Cerebellar nuclear complex (tissue), 1 donor: ENCODE data around the gene SARS1.

Experiments used
- DNase-seq, 2 experiments: peaks; one replicate each; lab custom pipeline; 2025; lab: John Stamatoyannopoulos, UW

Gene SARS1

DNA sequence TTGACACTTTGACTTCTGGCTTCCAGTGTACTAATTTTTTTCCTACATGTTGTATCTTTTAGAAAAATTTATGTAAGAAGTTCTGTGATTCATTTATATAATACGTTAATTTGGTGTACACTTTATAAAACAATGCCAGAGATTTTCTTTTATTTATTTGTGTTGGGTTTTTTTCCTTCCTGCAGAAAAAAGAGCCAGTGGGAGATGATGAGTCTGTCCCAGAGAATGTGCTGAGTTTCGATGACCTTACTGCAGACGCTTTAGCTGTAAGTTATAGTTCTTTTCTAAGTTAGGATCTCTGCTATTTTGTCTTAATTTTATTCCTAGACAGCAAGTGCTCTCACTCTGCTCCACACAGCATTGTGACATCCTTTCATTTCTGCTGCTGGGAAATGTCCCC, 14.4 kb downstream of the SARS1 start:
- no peak for DNase-seq

DNA sequence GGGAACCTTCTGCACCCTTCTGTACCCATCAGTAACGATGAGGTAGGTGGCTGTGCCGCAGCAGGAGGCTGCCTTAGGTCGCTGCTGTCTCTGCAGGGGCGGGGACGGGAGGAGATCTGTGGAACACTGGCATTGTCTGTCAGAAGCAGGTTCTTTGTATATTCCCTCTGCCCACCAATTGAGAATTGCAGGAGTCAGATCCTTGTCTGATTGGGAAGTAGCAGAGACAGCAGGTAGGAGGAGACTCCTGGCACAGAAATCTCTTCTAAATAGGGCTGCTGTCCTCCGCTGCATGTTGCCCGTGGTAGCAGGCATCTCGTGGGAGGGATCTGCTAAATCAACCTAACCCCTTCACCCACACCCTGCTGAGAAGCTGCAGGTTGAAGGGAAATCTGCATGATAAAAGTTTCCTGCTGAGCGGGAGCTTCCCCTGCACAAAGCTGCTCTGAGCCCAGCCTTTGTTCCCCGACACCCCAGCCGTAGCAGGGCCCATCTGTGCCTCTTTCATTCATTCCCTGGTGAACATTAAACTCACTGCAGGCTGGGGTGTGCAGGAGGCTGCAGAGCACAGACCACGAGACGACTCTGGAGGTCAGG, 15.9 kb downstream of the SARS1 start:
- no peak for DNase-seq

DNA sequence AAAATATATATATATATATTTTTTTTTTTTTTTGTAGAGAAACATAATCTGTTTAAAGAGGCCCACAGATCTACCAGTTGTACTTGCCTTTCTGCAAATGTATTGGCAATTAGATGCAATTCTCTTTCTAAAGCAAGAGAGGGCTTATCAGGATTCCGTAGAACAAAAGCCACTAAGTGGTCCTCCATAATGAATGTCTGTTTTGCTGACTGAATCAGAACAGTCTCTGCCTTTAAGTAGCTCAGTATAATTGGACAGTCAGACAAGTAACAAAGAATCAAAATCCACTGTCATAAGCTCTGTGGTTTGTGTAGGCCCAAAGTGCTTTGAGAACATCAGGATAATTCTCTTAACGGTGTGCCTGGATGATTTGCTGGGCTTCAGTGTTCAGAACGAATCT, 17.3 kb downstream of the SARS1 start:
- no peak for DNase-seq

DNA sequence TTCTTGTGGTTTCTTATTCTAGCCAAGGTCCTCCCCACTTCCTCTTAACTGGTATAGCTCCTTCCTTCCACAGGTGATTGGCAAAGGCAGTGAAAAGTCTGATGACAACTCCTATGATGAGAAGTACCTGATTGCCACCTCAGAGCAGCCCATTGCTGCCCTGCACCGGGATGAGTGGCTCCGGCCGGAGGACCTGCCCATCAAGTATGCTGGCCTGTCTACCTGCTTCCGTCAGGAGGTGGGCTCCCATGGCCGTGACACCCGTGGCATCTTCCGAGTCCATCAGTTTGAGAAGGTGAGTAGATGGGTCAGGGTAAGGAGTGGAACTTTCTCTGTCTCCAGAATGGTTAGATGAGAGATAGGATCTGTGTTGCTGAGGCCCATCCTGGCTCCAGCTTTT, 21.4 kb downstream of the SARS1 start:
- no peak for DNase-seq

DNA sequence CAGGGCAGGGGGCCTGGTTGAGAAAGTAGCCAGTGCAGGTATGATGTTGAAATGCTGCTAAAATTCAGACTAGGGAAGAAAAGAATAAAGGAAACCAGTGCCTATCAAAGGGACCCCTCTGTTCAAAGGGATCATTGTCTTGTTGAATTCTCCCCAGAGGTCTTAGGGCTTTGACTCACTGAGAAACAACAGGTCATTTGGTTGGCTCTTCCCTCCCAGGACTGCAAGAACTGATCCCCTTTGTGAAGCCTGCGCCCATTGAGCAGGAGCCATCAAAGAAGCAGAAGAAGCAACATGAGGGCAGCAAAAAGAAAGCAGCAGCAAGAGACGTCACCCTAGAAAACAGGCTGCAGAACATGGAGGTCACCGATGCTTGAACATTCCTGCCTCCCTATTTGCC, 23.8 kb downstream of the SARS1 start:
- DNase-seq = no peak

DNA sequence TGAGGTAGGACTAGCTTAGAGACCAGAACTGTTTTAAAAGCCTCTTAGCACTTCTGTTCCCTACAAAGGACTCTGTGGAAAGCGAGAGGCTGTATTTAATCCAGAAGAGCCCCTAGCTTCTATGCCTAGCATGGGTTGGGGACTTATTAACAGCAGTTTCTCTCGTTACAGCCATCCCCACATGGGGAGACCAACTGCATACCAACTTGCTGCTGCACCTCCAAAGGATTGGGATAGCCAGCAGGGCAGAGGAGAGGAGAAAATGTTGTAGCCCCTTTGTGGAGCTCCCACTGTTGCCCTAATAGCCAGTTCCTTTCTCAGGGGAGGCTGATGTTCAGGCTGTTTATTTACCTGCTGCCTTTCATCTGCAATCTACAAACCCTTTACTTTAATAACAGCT, 24.7 kb downstream of the SARS1 start:
- DNase-seq = no peak

DNA sequence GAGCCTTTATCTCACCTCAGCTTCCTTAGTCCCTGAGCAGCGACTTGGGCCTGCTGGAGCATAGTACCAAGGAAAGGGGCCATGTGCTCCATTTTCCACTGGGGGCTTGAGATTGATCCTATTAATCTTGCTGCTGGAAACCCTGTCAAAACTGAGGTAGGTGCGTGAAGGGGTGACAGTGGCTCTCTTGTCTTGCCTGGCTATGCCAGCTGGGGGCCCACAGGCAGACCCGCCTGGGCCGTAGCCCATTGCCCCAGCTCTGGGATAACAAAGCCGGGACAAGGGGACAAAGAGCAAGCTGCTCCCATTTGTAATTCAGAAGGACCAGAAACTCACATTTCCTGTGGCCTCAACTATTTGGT, 25.3 kb downstream of the SARS1 start:
- DNase-seq = no peak

- no peak for DNase-seq
Observed at GRCh38 chr1:109239409-109240068, 25.8 kb downstream of the SARS1 start.

DNA sequence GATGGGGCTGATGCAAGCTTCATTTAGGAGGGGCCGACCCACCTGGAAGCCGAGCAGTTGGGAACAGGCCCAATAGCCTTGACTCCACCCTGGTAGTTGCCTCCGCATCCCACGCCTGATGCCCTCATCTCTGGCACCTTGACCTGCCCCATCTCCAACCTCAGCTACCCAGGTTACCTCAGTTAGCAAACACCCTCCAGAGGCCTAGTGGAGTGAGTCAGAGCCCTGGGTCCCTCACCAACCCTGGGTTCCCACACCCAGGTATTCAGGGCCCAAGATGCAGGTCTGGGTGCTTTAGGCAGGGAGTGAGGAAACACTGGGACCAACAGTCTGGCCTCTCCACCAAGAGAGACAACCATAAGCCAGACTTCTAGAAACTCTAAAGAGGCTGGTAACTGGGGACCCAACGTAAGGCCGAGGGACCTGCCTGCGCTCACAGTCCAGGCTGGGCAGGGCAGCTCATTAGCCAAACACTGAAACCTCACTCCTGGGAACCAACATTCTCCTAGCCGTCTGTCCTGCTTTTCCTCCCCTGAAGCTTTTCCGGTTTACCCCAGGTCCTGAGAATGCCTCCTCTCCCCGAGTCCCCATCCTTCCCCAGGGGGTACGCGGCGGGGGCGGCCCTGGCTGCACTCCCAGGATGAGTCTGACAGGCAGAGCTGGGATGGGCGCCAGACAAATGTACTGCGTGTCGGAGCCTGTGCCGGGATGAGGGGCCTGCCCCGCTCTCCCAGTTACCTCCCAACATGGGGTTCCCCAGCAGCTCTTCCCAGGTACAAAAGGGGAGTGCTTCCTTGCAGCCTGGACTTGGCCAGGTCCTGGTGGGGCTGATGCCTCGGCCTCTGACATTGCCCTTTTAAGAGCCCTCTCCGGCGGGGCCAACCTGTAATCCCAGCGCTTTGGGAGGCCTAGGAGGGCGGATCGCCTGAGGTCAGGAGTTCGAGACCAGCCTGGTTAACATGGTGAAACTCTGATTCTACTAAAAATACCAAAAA, 26.7 kb downstream of the SARS1 start:
- no peak for DNase-seq

GRCh38 chr1:109241344-109241743, 27.6 kb downstream of the SARS1 start:
- no peak for DNase-seq

GRCh38 chr1:109241841-109242345, 28.2 kb downstream of the SARS1 start:
- no peak for DNase-seq

GRCh38 chr1:109242387-109242786, 28.7 kb downstream of the SARS1 start:
- DNase-seq = peak in 1 of 2 experiments; percentile 53

DNA sequence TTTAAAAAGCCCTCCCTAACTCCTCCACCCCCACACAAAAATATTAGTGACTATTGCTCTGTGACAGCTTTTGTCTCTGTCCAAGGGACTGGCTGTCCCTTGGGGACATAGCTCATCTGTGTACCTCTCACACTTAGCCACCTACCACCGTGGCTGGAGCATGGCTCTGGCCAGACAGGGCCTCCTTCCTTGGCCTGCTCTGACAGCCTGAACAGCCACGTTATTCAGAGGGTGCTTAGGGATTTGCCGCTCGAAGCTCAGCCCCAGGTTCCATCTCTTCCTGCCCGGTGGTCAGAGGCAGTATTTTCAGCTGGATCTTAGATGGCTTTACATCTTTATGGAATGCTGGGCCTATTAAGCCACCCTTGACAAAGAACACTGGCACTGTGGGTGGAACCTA, 29.5 kb downstream of the SARS1 start:
- no peak for DNase-seq

DNA sequence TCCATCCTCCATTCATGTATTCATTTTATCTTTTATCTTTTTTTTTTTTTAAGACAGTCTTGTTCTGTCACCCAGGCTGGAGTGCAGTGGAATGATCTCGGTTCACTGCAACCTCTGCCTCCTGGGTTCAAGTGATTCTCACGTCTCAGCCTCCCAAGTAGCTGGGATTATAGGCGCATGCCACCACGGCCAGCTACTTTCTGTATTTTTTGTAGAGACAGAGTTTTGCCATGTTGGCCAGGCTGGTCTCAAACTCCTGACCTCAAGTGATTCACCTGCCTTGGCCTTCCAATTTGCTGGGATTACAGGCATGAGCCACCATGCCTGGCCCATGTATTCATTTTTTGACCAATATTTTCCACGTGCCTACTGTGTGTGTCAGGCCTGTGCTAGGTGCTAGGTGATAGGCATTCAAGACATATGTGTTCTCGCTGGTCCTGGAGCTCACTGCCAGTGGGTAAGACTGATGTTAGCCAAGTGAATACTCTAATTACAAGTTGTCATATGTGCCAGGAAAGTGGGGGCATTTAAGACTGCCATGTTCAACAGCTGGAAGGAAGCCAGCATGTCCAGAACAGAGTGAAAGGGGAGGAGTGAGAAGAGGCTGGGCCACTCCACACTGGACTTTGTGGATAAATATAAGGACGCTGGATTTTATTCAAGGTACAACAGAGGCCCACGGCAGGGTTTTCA, 30.3 kb downstream of the SARS1 start:
- DNase-seq = no peak

- DNase-seq = no peak
Observed at GRCh38 chr1:109246141-109246551, 32.4 kb downstream of the SARS1 start.

DNA sequence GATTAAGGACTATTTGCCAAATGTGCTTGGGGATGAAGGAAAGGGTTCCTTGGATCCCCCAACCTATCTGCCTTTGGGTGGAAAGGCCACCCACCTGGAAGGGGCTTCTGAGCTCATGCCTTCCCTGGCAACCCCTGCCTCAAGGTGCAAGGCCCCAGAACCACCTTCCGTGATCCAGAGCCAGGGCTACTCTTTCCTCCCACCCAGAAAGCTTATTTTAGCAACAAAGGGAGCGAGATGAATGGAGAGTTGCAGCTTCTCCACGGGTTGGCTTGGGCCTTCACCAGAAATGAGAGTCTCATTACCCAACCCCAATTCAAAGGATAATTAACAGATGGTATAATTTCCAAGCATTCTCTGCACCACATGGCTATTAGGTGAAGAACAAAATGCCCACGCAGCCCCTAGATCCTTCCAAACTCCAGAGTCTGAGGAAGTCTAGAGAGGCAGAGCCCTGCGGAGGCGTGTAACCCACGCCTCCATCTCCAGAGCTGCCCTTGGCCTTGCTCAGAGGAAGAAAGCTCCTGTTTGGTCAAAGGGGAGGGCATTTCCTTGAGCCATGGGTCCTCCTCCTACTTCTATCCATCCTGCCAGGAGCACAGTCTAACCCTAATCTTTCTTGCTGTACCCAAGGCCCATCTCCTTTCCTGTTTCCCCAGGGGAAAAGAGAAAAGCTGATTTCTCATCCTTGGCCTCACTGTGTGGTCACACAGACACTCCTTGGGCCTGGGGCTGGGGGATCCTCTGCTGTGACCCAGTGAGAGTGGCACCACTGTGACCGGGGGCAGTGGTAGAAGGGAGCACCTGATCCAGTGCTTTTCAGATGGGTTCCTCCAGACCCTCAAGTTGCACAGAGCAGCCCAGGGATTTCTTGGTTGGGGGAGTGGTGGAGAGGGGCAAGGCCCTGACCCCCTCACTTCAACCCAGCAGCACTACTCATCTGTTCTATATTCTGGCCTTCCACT, 34.0 kb downstream of the SARS1 start:
- DNase-seq = no peak

DNA sequence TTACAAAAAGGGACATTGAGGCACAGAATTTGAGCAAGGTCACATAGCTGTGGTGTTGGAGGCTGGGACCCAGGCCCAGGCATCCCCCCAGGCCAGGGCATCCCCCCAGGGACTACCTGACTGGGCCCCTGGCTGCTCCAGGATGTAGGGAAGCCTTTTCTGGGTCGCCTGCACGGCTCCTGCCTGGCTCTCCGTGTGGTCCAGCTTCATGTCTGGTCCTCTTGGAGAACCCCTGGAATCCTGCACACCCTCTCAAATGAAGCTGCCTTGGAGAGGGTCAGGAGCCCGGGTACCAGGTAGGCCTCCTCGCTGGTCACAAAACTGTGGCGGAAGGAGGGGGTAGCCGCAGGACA, 34.7 kb downstream of the SARS1 start:
- no peak for DNase-seq

- no peak for DNase-seq
Observed at GRCh38 chr1:109248797-109249629, 35.3 kb downstream of the SARS1 start, which contains the start of gene CELSR2. CELSR2 (plus strand) TSS chr1:109249539; CDS start chr1:109250080, 541 bp downstream.

DNA sequence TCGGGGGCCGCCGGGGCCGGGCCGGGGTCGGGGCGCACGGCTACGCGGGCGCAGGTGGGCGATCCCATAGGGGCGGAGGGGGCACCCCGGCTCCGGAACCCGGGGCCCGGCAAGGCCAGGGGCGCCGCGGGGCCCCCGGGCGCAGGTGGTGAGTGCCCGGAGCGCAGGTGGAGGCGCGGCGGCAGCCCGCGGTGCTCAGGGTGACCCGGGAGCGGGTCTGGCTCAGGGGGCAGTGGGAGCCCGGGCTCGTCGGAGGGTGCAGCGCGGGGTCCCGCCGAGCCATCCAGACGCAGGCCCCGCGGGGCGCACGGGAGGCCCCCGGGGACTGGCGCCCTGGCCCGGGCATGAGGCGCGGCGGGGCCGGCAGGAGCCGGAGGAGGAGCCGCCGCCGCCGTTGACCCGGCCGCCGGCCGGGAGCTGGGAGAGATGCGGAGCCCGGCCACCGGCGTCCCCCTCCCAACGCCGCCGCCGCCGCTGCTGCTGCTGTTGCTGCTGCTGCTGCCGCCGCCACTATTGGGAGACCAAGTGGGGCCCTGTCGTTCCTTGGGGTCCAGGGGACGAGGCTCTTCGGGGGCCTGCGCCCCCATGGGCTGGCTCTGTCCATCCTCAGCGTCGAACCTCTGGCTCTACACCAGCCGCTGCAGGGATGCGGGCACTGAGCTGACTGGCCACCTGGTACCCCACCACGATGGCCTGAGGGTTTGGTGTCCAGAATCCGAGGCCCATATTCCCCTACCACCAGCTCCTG, 36.1 kb downstream of the SARS1 start:
- DNase-seq = no peak
